Astrocyte (in vitro differentiated cells and primary cell): ENCODE measurements around the gene OR52R1. TPM values are rescaled to one million over a fixed set of nuclear protein-coding genes. Genes with fewer than 3 reads are reported as not detected.

ENCODE experiments used
- DNase-seq: peaks from one replicate; pipeline ENCODE4 v3.0.0-alpha.2; 2010; ENCODE audit warnings: low read depth
- FAIRE-seq: peaks from 2 replicates; lab custom pipeline; 2011; peaks lifted over from hg19 to GRCh38; lab: Jason Lieb, UNC
- H2AFZ ChIP-seq: 2 replicates; pipeline ENCODE4 v1.6.0; 2012; ENCODE audit warnings: low read depth, low read length, inconsistent platforms
- H3K27ac ChIP-seq: 2 replicates; pipeline ENCODE4 v1.5.1; 2011; ENCODE audit warnings: low read depth, low read length, inconsistent platforms
- H3K27me3 ChIP-seq: 2 replicates; pipeline ENCODE4 v1.6.0; 2011; ENCODE audit warnings: low read length, inconsistent platforms; ENCODE audit not compliant: insufficient read depth
- H3K36me3 ChIP-seq: 2 replicates; pipeline ENCODE4 v1.5.1; 2011; ENCODE audit warnings: low read length, inconsistent platforms; ENCODE audit not compliant: insufficient read depth
- H3K4me1 ChIP-seq: 2 replicates; pipeline ENCODE4 v1.5.1; 2011; ENCODE audit warnings: low read length, inconsistent platforms; ENCODE audit not compliant: insufficient read depth
- H3K4me2 ChIP-seq: 2 replicates; pipeline ENCODE4 v1.6.0; 2012; ENCODE audit warnings: low read length, inconsistent platforms
- H3K4me3 ChIP-seq: 2 replicates; pipeline ENCODE4 v1.5.1; 2011; ENCODE audit warnings: low read depth, mild to moderate bottlenecking, low read length, inconsistent platforms; ENCODE audit not compliant: insufficient read depth
- H3K79me2 ChIP-seq: 2 replicates; pipeline ENCODE4 v1.6.0; 2012; ENCODE audit warnings: mild to moderate bottlenecking, low read length, inconsistent platforms; ENCODE audit not compliant: insufficient read depth
- H3K9ac ChIP-seq: 2 replicates; pipeline ENCODE4 v1.6.0; 2012; ENCODE audit warnings: mild to moderate bottlenecking, low read length, inconsistent platforms
- H3K9me3 ChIP-seq: 2 replicates; pipeline ENCODE4 v1.5.1; 2012; ENCODE audit warnings: low read depth, mild to moderate bottlenecking, low read length, inconsistent platforms; ENCODE audit not compliant: insufficient read depth
- H4K20me1 ChIP-seq: 2 replicates; pipeline ENCODE4 v1.6.0; 2012; ENCODE audit warnings: low read length, inconsistent platforms; ENCODE audit not compliant: insufficient read depth
- H3K27ac Mint-ChIP-seq: one replicate; pipeline ENCODE4 v1.8.0; 2021; ENCODE audit warnings: mild to moderate bottlenecking, mixed read lengths; ENCODE audit not compliant: unreplicated experiment
- H3K27me3 Mint-ChIP-seq: one replicate; pipeline ENCODE4 v1.8.0; 2021; ENCODE audit warnings: low read depth, mixed read lengths; ENCODE audit not compliant: unreplicated experiment
- H3K36me3 Mint-ChIP-seq: one replicate; pipeline ENCODE4 v1.8.0; 2021; ENCODE audit warnings: low read depth, mixed read lengths; ENCODE audit not compliant: unreplicated experiment
- H3K4me1 Mint-ChIP-seq: one replicate; pipeline ENCODE4 v1.8.0; 2021; ENCODE audit warnings: low read depth, mixed read lengths; ENCODE audit not compliant: unreplicated experiment
- H3K4me3 Mint-ChIP-seq: one replicate; pipeline ENCODE4 v1.8.0; 2021; ENCODE audit warnings: mild to moderate bottlenecking, moderate library complexity, mixed read lengths; ENCODE audit not compliant: unreplicated experiment
- H3K9me3 Mint-ChIP-seq: one replicate; pipeline ENCODE4 v1.8.0; 2021; ENCODE audit warnings: mild to moderate bottlenecking, mixed read lengths; ENCODE audit not compliant: unreplicated experiment
- EZH2 ChIP-seq: IDR thresholded peaks from 2 replicates; pipeline ENCODE4 v1.6.1; 2012; ENCODE audit warnings: mild to moderate bottlenecking, low read length, inconsistent platforms; ENCODE audit not compliant: insufficient read depth
- total RNA-seq: library from RNA; stranded (reverse); gene quantifications from 2 replicates; pipeline ENCODE4 v1.2.1, GENCODE V29; 2021
- TF ChIP-seq, protein P1 (sequence below): IDR thresholded peaks from 2 replicates; pipeline ENCODE4 v1.5.1; 2011; ENCODE audit warnings: low read depth, mild to moderate bottlenecking, inconsistent platforms, low read length, moderate library complexity; ENCODE audit not compliant: insufficient read depth

The OR52R1 gene
- total RNA-seq, 1 donor from 2014 or later = not detected

DNA sequence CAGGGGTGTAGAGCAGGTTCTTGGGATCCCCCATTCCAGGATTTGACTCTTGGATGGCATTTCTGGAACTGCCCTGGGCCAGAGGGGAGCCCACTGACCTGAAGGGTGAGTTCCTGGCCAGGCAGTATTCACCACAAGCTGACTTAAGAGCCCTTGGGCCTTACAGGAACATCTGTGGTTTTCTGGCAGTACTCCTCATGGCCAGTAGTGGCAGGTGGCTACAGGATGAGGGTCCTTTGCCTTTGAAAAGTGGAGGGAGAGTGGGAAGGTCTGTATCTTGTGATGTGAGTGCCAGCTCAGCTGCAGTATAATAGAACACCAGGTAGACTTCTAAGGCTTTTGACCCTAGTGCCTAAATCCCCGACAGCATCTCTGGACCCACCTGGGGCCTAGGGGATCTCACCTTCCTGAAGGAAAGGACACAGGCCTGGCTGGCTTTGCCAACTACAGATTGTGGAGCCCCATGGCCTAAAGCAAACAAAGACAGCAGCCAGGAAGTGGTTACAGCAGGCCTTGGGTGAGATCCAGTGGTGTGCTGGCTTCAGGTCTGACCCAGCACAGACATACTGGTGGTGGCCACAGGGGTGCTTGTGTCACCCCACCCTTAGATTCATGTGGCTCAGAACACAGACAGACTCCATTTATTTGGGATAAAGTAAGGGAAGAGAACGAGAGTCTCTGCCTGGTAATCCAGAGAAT, 35.8 kb upstream of the OR52R1 start:
- Histone ChIP-seq H3K79me2 (no peaks in the 10 kb centered on the region), H3K4me1 (no peaks in the 10 kb centered on the region), H2AFZ (no peak overlapping the region), H4K20me1 (no peaks in the 10 kb centered on the region), H3K4me2 (no peak overlapping the region), H3K36me3 (no peaks in the 10 kb centered on the region), H3K4me3 (no peak overlapping the region), H3K27ac (no peak overlapping the region), H3K9me3 (no peaks in the 10 kb centered on the region), H3K9ac (no peak overlapping the region), H3K27me3 (no peaks in the 10 kb centered on the region)
- Mint-ChIP-seq H3K4me3 (no peak overlapping the region), H3K27me3 (no peaks in the 10 kb centered on the region), H3K4me1 (no peaks in the 10 kb centered on the region), H3K9me3 (no peaks in the 10 kb centered on the region), H3K27ac (no peak overlapping the region), H3K36me3 (no peaks in the 10 kb centered on the region)
- FAIRE-seq (no peak), DNase-seq (no peak)
- TF ChIP-seq EZH2 = no peak
- TF ChIP-seq, protein P1, sequence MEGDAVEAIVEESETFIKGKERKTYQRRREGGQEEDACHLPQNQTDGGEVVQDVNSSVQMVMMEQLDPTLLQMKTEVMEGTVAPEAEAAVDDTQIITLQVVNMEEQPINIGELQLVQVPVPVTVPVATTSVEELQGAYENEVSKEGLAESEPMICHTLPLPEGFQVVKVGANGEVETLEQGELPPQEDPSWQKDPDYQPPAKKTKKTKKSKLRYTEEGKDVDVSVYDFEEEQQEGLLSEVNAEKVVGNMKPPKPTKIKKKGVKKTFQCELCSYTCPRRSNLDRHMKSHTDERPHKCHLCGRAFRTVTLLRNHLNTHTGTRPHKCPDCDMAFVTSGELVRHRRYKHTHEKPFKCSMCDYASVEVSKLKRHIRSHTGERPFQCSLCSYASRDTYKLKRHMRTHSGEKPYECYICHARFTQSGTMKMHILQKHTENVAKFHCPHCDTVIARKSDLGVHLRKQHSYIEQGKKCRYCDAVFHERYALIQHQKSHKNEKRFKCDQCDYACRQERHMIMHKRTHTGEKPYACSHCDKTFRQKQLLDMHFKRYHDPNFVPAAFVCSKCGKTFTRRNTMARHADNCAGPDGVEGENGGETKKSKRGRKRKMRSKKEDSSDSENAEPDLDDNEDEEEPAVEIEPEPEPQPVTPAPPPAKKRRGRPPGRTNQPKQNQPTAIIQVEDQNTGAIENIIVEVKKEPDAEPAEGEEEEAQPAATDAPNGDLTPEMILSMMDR = no peak

DNA sequence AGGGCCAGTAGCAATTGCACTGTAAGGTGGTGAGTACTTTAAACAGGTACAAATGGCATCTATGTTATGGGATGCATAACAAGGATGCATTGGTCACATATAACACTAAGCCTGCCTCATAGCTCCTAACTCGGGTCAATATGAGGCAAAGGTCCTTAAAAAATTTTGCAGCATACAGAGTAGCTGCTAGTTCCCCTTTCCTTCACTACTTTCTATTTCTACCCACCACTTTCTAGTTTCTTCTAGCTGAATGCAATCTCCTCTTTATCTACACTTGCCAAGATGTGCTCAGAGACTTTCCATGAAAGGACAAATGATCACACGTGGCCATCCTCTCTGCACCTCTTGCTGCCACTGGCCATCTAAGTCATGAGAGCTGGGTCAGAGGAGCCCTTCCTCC, 26.7 kb upstream of the OR52R1 start:
- no peak overlapping the region for H3K4me3 Mint-ChIP-seq

DNA sequence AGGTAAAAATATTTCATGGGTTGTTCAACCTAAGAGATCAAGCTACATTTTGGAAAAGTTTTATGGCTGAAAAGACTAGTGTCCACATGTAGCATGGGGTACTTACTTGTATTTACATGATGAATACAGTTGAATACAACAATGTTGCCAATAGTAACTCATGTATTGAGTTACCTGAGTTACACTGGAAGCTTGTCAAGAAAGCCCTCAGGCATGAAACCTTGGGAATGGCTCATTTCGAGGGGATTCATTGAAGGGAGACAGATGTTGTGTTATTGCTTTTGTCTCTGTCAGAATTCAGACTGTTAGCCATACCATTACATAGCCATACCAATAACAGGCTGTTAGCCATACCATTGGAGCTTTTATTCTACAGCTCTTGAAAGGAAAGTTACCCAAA, 26.2 kb upstream of the OR52R1 start:
- Histone ChIP-seq H2AFZ (no peak overlapping the region), H3K4me2 (no peak overlapping the region), H3K4me1 (no peaks in the 10 kb centered on the region), H3K9me3 (no peaks in the 10 kb centered on the region), H3K79me2 (no peaks in the 10 kb centered on the region), H3K36me3 (no peaks in the 10 kb centered on the region), H3K4me3 (no peak overlapping the region), H3K27ac (no peak overlapping the region), H3K9ac (no peak overlapping the region), H4K20me1 (no peaks in the 10 kb centered on the region), H3K27me3 (no peaks in the 10 kb centered on the region)
- FAIRE-seq (no peak), DNase-seq (no peak)
- TF ChIP-seq EZH2 = no peak
- TF ChIP-seq, protein P1 = no peak
- no peak overlapping the region for H3K27ac Mint-ChIP-seq
- no peaks in the 10 kb centered on the region for H3K27me3 Mint-ChIP-seq
- no peak overlapping the region for H3K4me3 Mint-ChIP-seq
- no peaks in the 10 kb centered on the region for H3K4me1 Mint-ChIP-seq
- H3K36me3 Mint-ChIP-seq = no peaks in the 10 kb centered on the region
- H3K9me3 Mint-ChIP-seq = no peaks in the 10 kb centered on the region

More for the DNA sequence above, 26.7 kb upstream of the OR52R1 start:
- no peak overlapping the region for H3K27ac Mint-ChIP-seq
- Histone ChIP-seq H3K4me1 (no peaks in the 10 kb centered on the region), H3K36me3 (no peaks in the 10 kb centered on the region), H3K27ac (no peak overlapping the region), H3K9ac (no peak overlapping the region), H3K4me2 (no peak overlapping the region), H3K4me3 (no peak overlapping the region), H3K27me3 (no peaks in the 10 kb centered on the region), H4K20me1 (no peaks in the 10 kb centered on the region), H2AFZ (no peak overlapping the region), H3K9me3 (no peaks in the 10 kb centered on the region), H3K79me2 (no peaks in the 10 kb centered on the region)
- TF ChIP-seq, protein P1 = no peak
- FAIRE-seq (no peak), DNase-seq (no peak)
- no peaks in the 10 kb centered on the region for H3K36me3 Mint-ChIP-seq
- H3K9me3 Mint-ChIP-seq = no peaks in the 10 kb centered on the region
- no peaks in the 10 kb centered on the region for H3K4me1 Mint-ChIP-seq
- H3K27me3 Mint-ChIP-seq = no peaks in the 10 kb centered on the region
